Measurements from ENCODE around the gene RNF151. TPM values are rescaled to one million over a fixed set of nuclear protein-coding genes. Genes with fewer than 3 reads are reported as not detected.
"Not testable (repeated sequence)": the region's sequence is repeated elsewhere in the genome, so short reads cannot be mapped to it uniquely, and the experiment has no call there.

RNF151 gene, protein sequence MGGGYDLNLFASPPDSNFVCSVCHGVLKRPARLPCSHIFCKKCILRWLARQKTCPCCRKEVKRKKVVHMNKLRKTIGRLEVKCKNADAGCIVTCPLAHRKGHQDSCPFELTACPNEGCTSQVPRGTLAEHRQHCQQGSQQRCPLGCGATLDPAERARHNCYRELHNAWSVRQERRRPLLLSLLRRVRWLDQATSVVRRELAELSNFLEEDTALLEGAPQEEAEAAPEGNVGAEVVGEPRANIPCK
- polyA plus RNA-seq (2013, experiment 1 of 2; ENCODE audit: insufficient read length) = 0.13 TPM
- not detected for polyA plus RNA-seq (2013, experiment 2 of 2; ENCODE audit: insufficient read length)

DNA sequence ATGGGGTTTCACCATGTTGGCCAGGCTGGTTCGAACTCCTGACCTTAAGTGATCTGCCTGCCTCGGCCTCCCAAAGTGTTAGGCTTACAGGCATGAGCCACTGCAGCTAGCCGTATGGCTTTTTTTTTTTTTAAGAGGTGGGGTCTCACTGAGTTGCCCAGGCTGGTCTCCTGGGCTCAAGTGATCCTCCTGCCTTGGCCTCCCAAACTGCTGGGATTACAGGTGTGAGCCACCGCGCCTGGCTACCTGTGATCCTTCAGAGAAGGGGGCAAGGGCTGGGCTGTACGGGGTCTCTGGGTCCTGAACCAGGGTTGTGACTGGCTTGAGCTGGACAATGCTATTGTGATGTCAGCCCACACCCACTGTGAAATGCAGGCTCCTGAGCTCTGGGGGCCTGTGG is at the start of gene RNF151:
RNF151 (plus strand) TSS at position 397 of the 400 bp plus-strand sequence. CDS start 26 bp downstream, outside the sequence.
- no peak for DNase-seq

DNA sequence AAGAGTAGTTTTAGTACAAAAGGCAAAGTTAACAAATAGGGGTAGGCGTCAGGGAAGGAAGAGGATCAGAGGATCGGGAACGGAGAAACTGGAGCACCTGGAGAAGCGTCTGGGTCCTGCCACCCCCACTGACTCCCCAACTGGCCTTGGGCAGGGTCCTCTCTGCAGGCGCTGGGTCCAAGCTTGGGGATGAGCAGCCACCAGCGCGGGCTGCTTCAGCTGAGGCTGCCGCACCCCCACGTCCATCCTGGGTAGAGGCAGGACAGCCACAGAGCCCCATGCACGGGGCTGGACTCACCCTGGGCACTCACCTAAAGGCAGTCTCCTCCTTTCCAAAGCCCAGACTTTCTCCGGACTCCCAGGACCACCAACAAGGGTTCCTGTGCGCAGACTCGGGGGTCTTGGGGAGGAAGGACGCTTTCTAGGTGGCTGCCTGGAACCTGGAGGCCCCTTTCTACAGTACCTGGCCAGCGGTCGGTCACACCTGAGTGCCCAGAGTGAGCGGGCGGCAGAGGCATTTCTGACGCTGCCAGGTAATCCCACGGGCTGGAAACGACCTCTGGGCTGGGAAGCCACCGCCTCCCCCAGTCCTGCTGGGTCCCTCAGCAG is 49.5 kb upstream of the RNF151 start:
- no peak for DNase-seq

DNA sequence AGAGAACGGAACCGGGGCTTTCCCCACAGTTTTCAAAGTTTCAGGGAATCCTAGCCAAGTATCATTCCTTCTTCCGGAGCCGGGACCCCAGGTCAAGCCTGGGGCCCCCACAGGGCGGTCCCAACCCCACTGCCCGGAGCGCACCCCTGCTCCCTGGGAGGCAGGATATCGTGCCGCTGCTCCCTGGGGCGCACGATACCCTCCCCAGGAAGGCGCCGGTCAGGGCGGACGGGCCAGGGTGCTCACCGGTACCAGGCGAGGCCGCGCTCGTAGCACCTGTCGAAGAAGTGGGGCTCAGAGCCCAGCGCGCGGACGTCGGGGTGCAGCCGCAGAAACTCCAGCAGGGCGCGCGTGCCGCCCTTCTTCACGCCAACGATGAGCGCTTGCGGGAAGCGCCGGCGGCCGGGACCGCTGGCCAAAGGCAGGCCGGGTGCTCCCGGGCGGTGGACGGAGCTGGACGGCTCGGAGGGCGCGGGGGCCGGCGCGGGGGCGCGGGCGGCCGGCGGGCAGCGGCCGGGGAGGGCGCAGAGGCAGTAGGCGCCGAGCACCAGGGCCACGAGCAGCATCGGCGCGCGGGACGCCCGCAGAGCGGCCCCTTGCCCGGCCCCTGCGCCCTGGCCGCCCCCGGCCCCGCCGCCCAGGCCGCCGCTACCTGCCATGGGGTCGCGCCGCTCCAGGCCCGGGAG is 48.8 kb upstream of the RNF151 start:
- no peak for DNase-seq

DNA sequence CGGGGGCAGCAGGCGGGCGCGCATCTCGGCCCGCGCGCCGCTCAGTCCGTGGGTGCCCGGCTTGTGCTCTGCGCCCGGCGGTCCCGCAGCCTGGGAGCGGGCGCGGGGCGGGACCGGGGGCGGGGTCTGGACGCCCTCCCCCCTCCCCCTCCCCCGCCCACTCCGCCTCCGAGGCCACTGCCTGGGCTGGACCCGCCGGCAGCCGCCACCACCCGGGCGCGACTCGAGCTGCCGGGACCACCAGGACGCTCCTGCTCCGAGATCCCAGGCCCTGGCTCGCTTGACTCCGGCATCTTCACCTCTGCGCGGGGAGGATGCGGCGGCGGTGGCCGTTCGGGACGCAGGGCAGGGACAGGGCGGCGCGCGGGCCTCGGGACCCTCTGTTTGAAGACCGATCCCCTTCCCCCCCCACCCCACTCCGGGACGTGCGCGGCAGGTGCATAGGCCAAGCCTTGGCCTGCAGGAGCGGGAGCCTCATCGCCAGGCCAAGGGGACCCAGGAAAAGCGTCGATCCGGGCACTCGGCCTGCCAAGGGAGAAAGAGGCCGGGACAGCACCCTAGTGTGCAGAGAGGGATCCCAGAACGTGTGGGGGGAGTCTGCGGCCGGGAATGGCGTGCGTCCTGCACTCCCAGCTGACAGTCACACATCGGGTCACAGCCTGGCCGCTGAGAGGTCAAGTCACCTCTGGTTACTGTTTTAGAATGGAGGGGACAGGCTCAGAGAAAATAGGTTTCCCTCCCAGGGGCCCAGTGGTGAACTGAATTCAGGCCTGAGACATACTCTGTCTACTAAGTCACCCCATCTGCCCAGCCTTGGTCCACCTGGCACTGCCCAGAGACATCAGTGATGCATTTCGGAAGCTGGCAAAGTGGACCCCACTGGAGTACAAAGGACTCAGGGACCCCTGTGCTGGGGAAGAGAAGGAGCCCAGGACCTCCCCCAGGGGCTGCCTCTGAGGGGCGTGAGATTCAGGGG is 48.0 kb upstream of the RNF151 start, which contains the start of gene HS3ST6:
HS3ST6 (minus strand) TSS at position 65 of the 976 bp plus-strand sequence. CDS start 92 bp downstream, outside the sequence.
- no peak for DNase-seq

DNA sequence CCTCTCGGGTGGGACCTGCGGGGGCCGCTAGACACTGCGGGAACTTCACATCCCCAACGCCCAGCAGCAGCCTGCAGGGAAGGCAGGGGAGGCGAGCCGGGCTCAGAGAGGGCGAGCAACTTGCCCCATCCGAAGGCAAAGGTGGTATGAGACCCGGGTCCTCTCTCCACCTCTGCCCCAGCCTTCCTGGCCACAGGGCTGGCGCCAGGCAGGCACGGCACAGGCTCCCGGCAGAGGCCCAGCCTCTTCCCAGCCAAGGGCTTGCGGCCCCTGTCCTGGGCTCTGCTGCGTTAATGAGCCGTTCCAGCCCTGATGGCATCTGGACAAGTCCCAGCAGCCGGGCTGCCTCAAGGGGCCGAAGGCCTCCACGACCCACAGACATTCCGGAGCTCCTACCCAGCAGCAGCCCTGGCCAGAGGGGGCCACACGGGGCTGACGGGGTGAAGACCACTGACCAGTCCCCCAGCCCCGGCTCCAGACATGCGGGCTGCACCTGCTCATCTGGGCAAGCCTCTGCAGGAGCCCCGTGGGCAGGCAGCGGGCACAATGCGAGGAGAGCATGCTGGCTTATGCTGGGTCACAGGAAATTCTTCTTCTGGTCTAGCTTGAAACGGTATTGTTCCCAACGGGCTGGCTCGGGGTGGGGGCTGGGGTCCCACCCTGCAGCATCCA is 47.2 kb upstream of the RNF151 start:
- DNase-seq = no peak

DNA sequence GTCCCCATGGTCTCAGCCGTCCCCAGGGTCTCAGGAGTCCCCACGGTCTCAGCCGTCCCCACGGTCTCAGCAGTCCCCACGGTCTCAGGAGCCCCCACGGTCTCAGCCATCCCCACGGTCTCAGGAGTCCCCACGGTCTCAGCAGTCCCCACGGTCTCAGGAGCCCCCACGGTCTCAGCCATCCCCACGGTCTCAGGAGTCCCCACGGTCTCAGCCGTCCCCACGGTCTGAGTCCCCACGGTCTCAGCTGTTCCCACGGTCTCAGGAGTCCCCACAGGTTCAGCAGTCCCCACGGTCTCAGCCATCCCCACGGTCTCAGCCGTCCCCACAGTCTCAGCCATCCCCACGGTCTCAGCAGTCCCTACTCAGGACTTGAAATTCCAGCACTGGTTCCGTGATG is 46.5 kb upstream of the RNF151 start:
- not testable (repeated sequence) for DNase-seq

DNA sequence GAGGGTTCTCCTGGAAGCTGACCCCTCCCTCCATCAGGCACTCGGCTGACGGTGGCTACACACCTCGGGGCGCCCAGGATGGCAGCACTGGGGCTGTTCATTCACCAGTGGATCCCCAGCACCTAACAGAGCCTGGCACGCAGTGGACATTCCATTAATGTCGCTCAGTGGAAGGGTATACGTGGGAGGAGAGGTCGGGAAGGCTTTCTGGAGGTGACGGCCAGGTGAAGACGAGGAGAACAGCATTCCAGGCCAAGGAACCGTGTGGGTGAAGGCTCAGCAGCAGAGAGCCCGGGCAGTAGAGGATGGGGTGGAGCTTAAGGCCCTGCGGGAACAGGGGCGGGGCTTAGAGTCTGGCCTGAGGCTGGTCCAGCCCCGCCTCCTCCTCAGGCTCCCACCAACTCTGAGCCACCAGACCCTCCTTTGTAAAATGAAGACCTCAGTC is 45.9 kb upstream of the RNF151 start:
- DNase-seq = peak; percentile 16

DNA sequence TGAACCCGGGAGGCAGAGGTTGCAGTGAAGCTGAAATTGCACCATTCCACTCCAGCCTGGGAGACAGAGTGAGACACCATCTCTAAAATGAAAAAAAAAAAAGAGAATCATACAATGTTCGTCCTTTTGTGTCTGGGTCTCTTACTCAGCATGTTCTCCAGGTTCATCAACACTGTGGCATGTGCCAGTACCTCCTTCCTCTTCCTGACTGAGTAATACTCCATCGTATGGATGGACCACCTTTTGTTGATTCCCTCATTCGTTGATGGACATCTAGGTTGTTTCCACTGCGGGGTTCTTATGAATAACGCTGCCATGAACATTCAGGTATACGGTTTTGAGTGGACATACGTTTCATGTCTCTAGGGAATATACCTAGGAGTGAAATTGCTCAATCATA is 44.3 kb upstream of the RNF151 start:
- DNase-seq = no peak

DNA sequence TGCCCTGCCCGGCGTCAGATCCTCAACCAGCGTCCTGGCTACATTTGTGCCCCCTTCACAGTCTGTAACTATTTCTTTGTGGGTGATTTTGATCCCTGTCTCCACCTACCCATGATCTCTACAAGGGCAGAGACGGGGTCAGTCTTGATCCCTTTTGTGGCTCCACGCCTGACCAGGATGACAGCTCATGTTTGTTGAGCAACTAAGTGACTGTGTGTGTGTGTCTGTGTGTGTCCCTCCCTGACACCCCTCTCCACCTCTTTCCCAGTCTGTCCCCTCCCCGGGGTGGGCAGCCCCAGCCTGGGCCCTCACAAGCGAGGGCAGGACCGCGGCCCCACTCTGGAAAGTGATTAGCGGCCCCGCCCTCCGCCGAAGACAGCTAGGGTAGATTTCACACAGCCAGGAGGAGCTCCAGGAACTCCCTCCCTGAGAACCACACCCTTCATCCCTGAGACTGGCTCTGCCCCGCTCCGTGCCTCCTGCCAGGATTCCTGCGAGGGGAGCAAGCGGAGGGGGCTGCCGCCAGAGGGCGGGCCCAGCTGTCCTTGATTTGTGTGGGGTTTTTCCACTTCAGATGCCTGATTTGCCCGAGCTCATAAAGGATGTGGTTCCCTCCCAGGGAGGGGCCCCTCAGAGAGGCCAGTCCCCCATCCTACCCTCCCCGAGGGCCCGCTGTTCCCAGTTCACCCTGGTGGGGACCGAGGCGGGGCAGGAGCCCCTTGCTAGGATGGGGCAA is 43.2 kb upstream of the RNF151 start:
- peak; percentile 64 for DNase-seq

DNA sequence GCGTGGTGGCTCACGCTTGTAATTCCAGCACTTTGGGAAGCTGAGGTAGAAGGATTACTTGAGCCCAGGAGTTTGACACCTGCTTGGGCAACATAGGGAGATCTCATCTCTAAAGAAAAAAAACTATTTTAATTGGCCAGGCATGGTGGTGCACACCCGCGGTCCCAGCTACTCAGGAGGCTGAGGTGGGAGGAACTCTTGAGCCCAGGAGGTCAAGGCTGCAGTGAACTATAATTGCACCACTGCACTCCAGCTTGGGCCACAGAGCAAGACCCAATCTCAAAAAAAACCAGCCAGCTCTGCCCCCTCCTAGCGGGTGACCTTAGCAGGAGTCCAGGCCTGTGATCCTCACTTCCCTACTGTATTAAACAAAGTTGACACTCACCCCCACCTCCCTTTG is 42.6 kb upstream of the RNF151 start:
- DNase-seq = no peak

DNA sequence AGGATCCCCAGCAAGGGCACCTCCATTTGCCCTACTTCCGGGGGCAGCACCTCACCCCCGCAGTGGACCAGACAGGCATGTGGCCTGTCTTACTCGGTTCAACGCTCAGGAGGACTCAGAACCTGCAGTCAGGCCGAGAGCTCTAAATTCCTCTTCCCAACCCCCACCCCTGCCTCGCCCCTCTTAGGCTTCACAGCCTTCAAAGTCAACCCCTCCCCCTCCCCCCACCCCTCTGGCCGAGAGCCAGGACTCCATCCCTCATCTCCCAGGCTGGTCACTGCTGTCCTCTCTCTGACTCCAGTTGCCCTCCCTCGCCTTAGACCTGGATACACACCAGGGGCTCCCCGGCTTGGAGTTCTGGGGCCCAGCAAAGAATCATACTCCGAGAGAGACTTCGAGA is 40.4 kb upstream of the RNF151 start:
- DNase-seq = no peak

DNA sequence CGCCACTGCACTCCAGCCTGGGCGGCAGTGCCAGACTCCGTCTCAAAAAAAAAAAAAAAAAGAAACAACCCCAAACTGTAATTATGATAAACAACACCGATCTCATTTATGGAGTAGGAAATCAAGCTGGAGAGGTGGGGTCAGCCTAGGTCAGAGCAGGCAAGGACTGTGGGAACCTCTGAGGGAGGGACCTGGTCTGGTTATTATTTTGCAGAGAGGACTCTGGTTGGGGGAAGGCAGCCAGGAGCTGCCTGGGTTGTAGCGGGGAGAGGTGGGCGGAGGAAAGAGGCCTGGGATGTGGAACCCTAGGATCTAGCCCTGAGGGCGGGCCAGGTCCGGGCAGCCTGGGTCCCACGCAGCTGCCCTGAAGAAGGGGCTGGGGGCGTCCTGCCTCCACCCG is 37.6 kb upstream of the RNF151 start:
- peak; percentile 27 for DNase-seq

DNA sequence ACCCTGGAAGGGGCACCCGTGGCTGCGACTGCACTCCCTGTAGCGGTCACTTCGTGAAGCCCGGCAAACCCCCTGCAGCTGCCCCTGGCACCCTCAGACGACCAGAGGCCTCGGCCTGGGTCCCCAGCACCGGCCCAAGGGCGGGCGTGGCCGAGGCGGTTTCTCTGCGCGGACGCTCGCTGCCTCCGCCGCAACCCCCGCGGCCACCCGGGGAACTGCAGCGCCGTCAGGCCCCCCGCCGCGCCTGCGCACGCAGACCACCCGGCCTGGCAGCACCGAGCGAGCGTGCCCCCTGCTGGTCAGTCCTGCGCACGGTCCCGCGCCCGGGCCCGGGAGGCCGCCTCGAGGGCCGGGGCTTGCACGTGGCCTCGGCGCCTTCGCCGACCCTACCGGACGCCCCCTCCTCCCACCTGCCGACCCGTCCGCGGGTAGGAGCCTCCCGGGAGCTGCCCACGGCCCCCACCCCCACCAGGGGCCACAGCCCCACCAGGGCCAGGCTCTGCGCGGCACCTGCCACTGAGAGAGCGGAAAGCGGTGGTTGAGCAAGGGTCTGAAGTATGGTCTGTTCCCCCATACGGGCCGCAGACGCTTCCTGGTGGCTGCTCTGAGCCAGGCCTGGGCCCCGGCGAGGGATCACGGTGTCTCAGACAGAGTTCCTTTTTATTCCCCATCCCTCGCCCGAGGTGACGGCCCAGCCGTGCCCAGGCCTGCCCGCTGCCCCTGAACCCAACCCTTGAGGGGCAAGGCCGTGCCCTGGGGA is 36.9 kb upstream of the RNF151 start:
- peak; percentile 84 for DNase-seq

DNA sequence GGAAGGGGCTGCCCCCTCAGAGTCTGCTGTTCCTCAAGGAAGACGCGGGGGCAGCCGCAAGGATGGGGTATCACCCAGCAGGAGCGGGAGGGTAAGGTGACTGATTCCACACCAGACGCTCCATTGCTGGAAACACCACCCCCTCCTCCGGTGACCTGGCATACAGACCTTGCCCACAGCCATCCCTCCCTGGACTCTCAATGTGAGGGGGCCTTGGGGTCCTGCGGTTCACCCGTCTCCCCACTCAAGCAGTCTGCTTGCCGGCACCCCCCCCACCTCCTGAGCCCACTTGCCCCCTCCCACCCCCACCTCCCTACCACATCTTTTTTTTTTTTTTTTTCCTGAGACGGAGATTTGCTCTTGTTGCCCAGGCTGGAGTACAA is 36.3 kb upstream of the RNF151 start:
- no peak for DNase-seq

DNA sequence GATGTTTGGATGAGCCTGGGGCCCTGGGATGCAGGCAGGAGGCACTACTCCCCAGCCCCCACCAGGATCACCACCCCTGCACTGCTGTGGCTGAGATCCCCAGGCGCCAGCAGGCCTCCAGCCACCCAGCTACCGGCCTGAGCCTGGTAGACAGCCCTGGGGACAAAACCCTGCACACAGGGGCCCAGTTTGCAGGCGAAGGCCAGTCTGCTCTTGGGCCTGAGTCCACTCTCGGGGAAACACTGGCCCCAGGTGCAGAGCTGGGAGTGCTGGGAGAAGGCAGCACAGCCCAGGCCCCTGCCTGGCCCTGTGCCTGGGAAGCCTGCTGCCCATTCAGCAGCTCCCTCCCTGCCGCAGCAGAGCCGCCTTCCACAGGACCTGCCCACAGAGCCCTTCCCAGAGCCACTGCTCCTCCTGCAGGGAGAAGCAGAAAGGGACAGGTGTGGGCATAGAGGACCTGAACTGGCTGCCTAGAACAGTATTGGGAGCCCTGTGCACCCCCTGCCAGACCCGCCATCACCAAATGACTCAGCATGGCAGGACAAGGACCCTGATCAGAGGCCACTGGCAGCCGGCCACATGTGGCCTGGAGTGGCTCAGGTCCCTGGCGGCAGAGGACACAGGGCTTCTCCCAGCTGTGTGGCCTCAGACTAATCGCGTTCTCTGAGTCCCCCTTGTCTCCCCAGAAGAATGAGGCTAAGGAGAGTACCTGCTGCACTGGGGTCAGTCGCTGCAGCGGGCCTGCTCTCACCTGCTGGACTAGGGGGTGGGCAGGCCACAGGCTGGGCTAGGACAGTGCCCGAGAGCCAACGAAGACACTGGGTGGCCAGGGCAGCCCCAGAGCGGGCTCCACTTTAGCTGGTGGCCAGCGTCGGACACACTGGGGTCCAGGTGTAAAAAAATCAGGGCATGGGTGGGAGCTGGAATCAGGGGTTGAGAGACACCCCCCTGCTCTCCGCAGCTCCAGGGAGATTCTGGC is 34.3 kb upstream of the RNF151 start:
- DNase-seq = no peak

DNA sequence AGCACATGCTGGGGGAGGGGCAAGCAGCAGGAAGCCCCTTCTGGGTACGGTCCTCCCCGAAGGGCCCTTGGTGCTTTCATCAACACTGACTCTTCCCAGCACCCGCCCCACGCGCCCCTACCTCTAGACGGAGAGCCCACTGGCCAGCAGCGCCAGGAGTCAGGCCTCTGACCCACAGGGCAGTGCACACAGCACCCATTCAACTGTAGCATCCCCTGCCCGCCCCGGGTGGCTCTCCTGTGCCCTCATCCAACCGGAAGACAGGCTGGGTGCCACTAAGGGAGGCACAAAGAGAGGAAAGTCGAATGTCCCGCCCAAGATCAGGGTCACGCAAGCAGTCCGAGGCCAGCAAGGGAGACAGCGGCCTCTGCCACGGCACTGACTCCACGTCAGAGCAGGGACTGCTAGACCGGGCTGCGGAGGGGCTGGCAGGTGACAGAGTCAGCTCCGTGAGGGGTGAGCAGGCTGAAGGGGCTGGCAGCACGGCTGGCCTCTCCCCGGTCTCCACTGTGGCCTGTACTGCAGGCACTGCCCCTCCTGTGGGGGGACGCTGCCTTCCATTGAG is 33.5 kb upstream of the RNF151 start:
- no peak for DNase-seq

DNA sequence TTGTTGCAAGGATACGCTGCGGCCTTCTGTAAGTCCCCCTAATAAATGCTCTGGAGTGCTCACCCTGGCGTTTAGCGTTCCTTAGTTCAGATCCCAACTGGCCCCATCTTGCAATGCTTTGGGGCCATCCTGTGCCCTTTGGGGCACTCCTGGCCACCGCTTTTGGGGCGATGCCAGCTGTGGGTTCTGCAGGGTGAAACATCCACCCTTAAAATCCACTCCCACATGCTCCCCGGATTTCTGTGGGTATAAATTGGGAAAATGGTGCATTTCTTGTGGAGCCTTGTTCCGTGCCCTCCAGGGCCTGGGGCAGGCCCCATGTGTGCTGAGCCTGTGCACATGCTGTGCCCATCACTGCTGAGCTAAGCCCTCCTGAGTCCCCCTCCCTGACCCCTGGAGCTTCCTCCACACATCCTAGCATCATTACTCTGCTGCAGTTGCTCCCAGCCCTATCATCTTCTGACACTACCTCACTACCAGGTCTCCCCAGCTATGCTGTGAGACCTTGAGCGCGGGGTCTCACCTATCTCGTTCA is 29.6 kb upstream of the RNF151 start:
- DNase-seq = no peak

DNA sequence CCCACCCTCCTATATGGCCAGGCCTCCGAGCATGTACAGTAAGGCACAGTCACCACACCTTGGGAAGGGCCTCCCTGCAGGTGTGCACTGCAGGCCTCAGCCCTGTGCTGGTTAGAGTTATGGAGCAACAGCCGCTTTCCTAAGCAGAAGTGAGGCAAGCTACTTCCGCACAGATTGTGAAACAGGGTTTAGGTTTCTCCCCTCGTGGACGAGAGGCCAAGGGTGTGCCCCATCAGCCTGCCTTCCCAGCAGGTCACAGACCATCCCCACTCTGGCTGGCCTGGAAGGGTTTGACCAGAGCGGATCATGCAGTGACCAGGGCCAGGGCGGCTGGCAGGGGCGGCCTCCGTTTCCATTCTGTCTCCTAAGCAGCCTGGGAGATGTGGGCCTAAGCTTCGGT is 28.3 kb upstream of the RNF151 start:
- DNase-seq = no peak

Data from fibroblast of skin of scalp (primary cell).